H1 (cell line): ENCODE data around the gene SPI1.
"Not testable (repeated sequence)": the region's sequence is repeated elsewhere in the genome, so short reads cannot be mapped to it uniquely, and the experiment has no call there.

Experiments used
- CTBP2 ChIP-seq: IDR thresholded peaks from 2 replicates; pipeline ENCODE4 v1.7.0; 2011; ENCODE audit warnings: borderline replicate concordance, mild to moderate bottlenecking, moderate library complexity, mixed read lengths, low read length; ENCODE audit not compliant: insufficient read depth, insufficient read length
- CTCF ChIP-seq, 3 experiments: IDR thresholded peaks; 1 replicate in 2 of 3; 2 replicates in 1 of 3; pipeline versions ENCODE4 v1.5.1 to v1.6.1; 2011; ENCODE audit warnings: low read length in 3 of 3, mild to moderate bottlenecking in 3 of 3, inconsistent platforms in 2 of 3, low read depth in 1 of 3, moderate library complexity in 1 of 3; ENCODE audit not compliant: insufficient read depth in 1 of 3; ENCODE audit errors: control extremely low read depth in 1 of 3
- TEAD4 ChIP-seq: IDR thresholded peaks from 2 replicates; pipeline ENCODE4 v1.6.1; 2012; ENCODE audit warnings: low read depth, low read length, inconsistent platforms, mixed read lengths

GRCh38 chr11:47334699-47335411, 43.5 kb downstream of the SPI1 start:
- TF ChIP-seq TEAD4; CTBP2; CTCF (IDR thresholded peaks at IDR 0.05; ENCODE audit: control extremely low read depth in 1 of 3, insufficient read depth in 1 of 3, low read depth in 1 of 3, low read length in 3 of 3): not testable (repeated sequence)
